ENCODE results near the gene NPAP1. TPM values are rescaled to one million over a fixed set of nuclear protein-coding genes. Genes with fewer than 3 reads are reported as not detected.

The NPAP1 gene
- total RNA-seq, 1 experiment from 2014 or later: 0.07 TPM

DNA sequence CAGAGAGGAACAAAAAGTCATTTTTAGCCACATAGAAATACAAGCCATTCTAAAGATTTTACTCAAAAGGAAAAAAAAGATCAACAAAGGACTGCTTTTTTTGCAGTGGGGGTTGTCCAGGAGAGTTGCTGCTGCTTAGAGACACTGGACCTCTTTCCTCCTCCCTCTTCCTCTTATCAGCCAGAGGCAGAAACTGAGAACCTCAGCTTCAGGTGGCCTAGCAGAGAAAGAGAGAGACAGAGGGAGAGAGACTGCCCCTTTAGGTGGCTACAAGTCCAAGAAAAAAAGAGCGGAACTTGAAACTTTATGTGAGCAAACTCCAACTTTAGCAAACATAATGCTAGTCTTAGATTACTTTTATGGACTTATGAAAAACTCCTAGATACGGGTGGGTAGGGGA lies 54.2 kb downstream of the NPAP1 start:
- peaks cover 32% of the 10 kb centered on the region for H3K9me3 ChIP-seq (ENCODE audit: control insufficient read depth, low read depth, low read length)
- no peaks in the 10 kb centered on the region; a peak in 1 of 7 replicates for H3K36me3 Mint-ChIP-seq (ENCODE audit: insufficient read depth in 1 of 3, low read depth in 3 of 3)
- WGBS (ENCODE audit: extremely low coverage, insufficient read length, low lambda C conversion rate): no CpG with 5 or more reads among the region's 2 CpGs

More for the DNA sequence above, 54.2 kb downstream of the NPAP1 start:
- H2BK5ac ChIP-seq (ENCODE audit: insufficient read length, low read length): no peak overlapping the region
- no peak overlapping the region for H2BK120ac ChIP-seq (ENCODE audit: low read depth, low read length, poor library complexity, severe bottlenecking)
- TF ChIP-seq, protein P1, sequence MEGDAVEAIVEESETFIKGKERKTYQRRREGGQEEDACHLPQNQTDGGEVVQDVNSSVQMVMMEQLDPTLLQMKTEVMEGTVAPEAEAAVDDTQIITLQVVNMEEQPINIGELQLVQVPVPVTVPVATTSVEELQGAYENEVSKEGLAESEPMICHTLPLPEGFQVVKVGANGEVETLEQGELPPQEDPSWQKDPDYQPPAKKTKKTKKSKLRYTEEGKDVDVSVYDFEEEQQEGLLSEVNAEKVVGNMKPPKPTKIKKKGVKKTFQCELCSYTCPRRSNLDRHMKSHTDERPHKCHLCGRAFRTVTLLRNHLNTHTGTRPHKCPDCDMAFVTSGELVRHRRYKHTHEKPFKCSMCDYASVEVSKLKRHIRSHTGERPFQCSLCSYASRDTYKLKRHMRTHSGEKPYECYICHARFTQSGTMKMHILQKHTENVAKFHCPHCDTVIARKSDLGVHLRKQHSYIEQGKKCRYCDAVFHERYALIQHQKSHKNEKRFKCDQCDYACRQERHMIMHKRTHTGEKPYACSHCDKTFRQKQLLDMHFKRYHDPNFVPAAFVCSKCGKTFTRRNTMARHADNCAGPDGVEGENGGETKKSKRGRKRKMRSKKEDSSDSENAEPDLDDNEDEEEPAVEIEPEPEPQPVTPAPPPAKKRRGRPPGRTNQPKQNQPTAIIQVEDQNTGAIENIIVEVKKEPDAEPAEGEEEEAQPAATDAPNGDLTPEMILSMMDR (conservative IDR thresholded peaks at IDR 0.05): no peak
- H3K56ac ChIP-seq (ENCODE audit: insufficient read length, low read depth, low read length): no peak overlapping the region
- no peak overlapping the region for H3K27ac ChIP-seq (ENCODE audit: insufficient read length, low read depth, low read length)
- no peak overlapping the region for H3K23ac ChIP-seq (ENCODE audit: insufficient read length, low read depth, low read length)
- H3K4me1 ChIP-seq (ENCODE audit: insufficient read depth, low read length): no peaks in the 10 kb centered on the region
- no peak overlapping the region for H2AK5ac ChIP-seq (ENCODE audit: insufficient read length, low read length)
- H3K23me2 ChIP-seq (ENCODE audit: insufficient read length, low read depth, low read length, poor library complexity, severe bottlenecking): no peaks in the 10 kb centered on the region
- DNase-seq: no peak
- H3K4me2 ChIP-seq (ENCODE audit: insufficient read depth, insufficient read length, low read length): no peak overlapping the region
- H2BK20ac ChIP-seq (ENCODE audit: low read depth, low read length, poor library complexity, severe bottlenecking): no peak overlapping the region
- Mint-ChIP-seq H3K27ac (peak overlapping the region in 1 of 3 experiments; percentile 82; a peak in 1 of 7 replicates), H3K4me3 (no peak overlapping the region), H3K9me3 (peaks cover 40 to 47% of the 10 kb centered on the region in 2 experiments), H3K27me3 (ENCODE audit: low read depth) (0 out of 2 replicates have a peak, but pooled peaks cover 2% of the 10 kb centered on the region), H3K4me1 (no peaks in the 10 kb centered on the region)
- no peak overlapping the region for H2BK12ac ChIP-seq (ENCODE audit: insufficient read length, low read depth, low read length)
- no peak overlapping the region for H3K4ac ChIP-seq (ENCODE audit: low read depth, low read length)
- no peak overlapping the region for H2AFZ ChIP-seq (ENCODE audit: low read length)
- no peaks in the 10 kb centered on the region; the same call in 1 of the 2 replicates for H3K27me3 ChIP-seq (ENCODE audit: insufficient read depth, low read length)
- no peak overlapping the region for H2BK15ac ChIP-seq (ENCODE audit: low read depth, low read length)
- no peak overlapping the region for H4K91ac ChIP-seq (ENCODE audit: insufficient read length, low read depth, low read length)
- H3K79me1 ChIP-seq (ENCODE audit: insufficient read depth, low read depth, low read length, poor library complexity, severe bottlenecking): no peaks in the 10 kb centered on the region
- no peak overlapping the region for H3K14ac ChIP-seq (ENCODE audit: insufficient read depth, low read length)
- H3K79me2 ChIP-seq (ENCODE audit: insufficient read depth, low read length): no peaks in the 10 kb centered on the region
- no peak overlapping the region for H3K18ac ChIP-seq (ENCODE audit: insufficient read length, low read depth, low read length)
- H4K20me1 ChIP-seq (ENCODE audit: control insufficient read depth, insufficient read depth, insufficient read length): no peaks in the 10 kb centered on the region
- no peak overlapping the region for H4K8ac ChIP-seq (replicated peaks; ENCODE audit: insufficient read length, low read depth, low read length)
- H3T11ph ChIP-seq (ENCODE audit: low read length): no peak overlapping the region
- H4K5ac ChIP-seq (ENCODE audit: insufficient read length, low read depth, low read length): no peak overlapping the region
- no peak overlapping the region for H3K9ac ChIP-seq (ENCODE audit: extremely low read depth, insufficient read length, low read length)
